ENCODE data around the gene ZNF263.
A peak's percentile ranks its signal among the peaks of the same experiment; 100 is the strongest.

ZNF263 gene

DNA sequence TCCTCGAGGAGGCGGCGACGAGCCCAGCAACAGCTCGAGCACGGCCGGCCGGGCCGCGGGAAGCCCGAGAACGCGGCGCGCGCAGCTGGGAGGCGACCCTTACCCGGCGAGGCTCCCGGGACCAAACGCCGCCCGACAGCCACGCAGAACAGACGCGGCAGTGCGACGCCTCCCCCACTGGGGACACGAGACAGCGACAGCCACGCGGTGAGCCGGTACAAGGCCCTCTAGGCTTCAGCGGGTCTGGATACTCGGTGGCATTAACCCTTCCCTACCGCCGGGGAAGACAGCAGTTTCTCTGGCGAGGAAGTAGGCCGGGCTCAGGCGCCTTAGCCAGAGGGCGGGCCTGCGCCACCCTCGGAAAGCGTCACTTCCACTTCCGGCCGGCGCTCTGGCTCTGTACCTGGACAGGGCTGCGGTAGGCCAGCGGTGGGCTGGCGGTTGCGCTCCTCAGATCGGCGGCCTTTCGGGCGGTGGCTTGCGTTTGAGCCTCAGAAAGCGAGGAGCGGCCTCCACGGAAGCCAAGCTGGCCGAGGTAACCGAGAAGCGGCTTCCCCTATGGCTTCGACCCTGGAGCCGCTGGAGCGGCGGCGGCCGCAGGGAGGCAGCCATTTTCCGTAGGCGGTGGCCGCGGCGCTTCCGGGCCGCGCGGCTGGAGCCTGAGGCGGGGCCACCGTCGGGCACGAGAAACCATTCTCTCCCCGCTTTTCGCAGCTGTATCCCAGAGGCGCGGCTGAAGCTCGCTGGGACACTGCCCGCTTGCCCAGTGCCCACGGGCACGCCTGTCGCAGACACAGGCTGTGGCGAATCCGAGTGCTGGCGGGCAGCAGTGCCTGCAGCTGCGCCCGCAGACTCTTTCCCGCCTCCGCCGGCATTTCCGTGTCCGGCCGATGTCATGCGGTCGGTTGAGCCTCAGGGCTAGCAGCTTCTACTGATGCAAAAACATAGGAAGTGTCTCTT is 22.1 kb downstream of the ZNF263 start, which contains the start of the genes TIGD7 and ZNF75A:
TIGD7 (minus strand) TSS at position 322 of the 960 bp plus-strand sequence. CDS start 4,816 bp downstream, outside the sequence.
ZNF75A (plus strand) TSS at position 389 of the 960 bp plus-strand sequence. CDS start 2,932 bp downstream, outside the sequence.
- H3K36me3 ChIP-seq (ENCODE audit: control insufficient read depth in 2 of 2, insufficient read depth in 1 of 2, low read length in 2 of 2), result peaks cover 20 to 49% of the 10 kb centered on the region in 2 experiments; a peak in 2 of 3 replicates
- ChIA-PET CTCF (interaction anchor here (0.7 kb wide), 1 partner anchor 98 kb away, joined by 3 read pairs; no protein-coding TSS in a partner anchor), POLR2A (interaction anchor here (0.9 to 3.4 kb wide), 3 partner anchors 9 to 139 kb away, joined by 3 to 21 read pairs (median 4); partner anchors contain the start of gene ZNF263)
- no peaks in the 10 kb centered on the region for H3K4me1 ChIP-seq (ENCODE audit: control insufficient read depth, insufficient read depth, low read length)
- peak within 1 kb of the TSS; percentile 77 for H3K4me3 ChIP-seq (ENCODE audit: low read depth, low read length)
- peak within 1 kb of the TSS; percentile 64 for H3K27ac ChIP-seq (ENCODE audit: extremely low read depth, low read depth, low read length)
- no peaks in the 10 kb centered on the region; the same call in 1 of the 2 replicates for H3K9me3 ChIP-seq (ENCODE audit: control insufficient read depth, insufficient read depth, low read depth, low read length)
- TF ChIP-seq HOXC10 (CRISPR knock-in tag; IDR thresholded peaks at IDR 0.05), result no peak
- peak; percentile 59; the same call in 1 of the 2 replicates for TF ChIP-seq ZNF2 (tag by site-specific recombination; IDR thresholded peaks at IDR 0.05)
- TF ChIP-seq, protein P1, sequence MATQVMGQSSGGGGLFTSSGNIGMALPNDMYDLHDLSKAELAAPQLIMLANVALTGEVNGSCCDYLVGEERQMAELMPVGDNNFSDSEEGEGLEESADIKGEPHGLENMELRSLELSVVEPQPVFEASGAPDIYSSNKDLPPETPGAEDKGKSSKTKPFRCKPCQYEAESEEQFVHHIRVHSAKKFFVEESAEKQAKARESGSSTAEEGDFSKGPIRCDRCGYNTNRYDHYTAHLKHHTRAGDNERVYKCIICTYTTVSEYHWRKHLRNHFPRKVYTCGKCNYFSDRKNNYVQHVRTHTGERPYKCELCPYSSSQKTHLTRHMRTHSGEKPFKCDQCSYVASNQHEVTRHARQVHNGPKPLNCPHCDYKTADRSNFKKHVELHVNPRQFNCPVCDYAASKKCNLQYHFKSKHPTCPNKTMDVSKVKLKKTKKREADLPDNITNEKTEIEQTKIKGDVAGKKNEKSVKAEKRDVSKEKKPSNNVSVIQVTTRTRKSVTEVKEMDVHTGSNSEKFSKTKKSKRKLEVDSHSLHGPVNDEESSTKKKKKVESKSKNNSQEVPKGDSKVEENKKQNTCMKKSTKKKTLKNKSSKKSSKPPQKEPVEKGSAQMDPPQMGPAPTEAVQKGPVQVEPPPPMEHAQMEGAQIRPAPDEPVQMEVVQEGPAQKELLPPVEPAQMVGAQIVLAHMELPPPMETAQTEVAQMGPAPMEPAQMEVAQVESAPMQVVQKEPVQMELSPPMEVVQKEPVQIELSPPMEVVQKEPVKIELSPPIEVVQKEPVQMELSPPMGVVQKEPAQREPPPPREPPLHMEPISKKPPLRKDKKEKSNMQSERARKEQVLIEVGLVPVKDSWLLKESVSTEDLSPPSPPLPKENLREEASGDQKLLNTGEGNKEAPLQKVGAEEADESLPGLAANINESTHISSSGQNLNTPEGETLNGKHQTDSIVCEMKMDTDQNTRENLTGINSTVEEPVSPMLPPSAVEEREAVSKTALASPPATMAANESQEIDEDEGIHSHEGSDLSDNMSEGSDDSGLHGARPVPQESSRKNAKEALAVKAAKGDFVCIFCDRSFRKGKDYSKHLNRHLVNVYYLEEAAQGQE (tag by site-specific recombination; IDR thresholded peaks at IDR 0.05), result 0 out of 2 replicates have a peak, but pooled peaks have one; percentile 14
- TF ChIP-seq IKZF3 (tag by site-specific recombination; IDR thresholded peaks at IDR 0.05), result 0 out of 2 replicates have a peak, but pooled peaks have one; percentile 20
- no peak for TF ChIP-seq ZNF558 (tag by site-specific recombination; IDR thresholded peaks at IDR 0.05)
- TF ChIP-seq, protein P2, sequence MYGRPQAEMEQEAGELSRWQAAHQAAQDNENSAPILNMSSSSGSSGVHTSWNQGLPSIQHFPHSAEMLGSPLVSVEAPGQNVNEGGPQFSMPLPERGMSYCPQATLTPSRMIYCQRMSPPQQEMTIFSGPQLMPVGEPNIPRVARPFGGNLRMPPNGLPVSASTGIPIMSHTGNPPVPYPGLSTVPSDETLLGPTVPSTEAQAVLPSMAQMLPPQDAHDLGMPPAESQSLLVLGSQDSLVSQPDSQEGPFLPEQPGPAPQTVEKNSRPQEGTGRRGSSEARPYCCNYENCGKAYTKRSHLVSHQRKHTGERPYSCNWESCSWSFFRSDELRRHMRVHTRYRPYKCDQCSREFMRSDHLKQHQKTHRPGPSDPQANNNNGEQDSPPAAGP (tag by site-specific recombination; IDR thresholded peaks at IDR 0.05), result 0 out of 2 replicates have a peak, but pooled peaks have one; percentile 33
- no peak; the same call in 1 of the 2 replicates for TF ChIP-seq KLF1 (tag by site-specific recombination; IDR thresholded peaks at IDR 0.05)
- no peak for TF ChIP-seq ZNF133 (tag by site-specific recombination; IDR thresholded peaks at IDR 0.05)
- TF ChIP-seq ZNF670 (tag by site-specific recombination; IDR thresholded peaks at IDR 0.05; ENCODE audit: low read depth), result no peak
- no peak for TF ChIP-seq ZNF184 (tag by site-specific recombination; IDR thresholded peaks at IDR 0.05)
- peak; percentile 33; the same call in 1 of the 2 replicates for TF ChIP-seq SCRT2 (tag by site-specific recombination; IDR thresholded peaks at IDR 0.05)
- TF ChIP-seq ZXDB (tag by site-specific recombination; IDR thresholded peaks at IDR 0.05), result peak; percentile 81
- no peak for TF ChIP-seq ZNF530 (tag by site-specific recombination; IDR thresholded peaks at IDR 0.05; ENCODE audit: low read depth)
- no peak for TF ChIP-seq ZNF423 (tag by site-specific recombination; IDR thresholded peaks at IDR 0.05)
- no peak for TF ChIP-seq ZNF169 (tag by site-specific recombination; IDR thresholded peaks at IDR 0.05)
- TF ChIP-seq, protein P3, sequence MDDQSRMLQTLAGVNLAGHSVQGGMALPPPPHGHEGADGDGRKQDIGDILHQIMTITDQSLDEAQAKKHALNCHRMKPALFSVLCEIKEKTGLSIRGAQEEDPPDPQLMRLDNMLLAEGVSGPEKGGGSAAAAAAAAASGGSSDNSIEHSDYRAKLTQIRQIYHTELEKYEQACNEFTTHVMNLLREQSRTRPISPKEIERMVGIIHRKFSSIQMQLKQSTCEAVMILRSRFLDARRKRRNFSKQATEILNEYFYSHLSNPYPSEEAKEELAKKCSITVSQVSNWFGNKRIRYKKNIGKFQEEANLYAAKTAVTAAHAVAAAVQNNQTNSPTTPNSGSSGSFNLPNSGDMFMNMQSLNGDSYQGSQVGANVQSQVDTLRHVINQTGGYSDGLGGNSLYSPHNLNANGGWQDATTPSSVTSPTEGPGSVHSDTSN (CRISPR knock-in tag; IDR thresholded peaks at IDR 0.05), result 0 out of 2 replicates have a peak, but pooled peaks have one; percentile 53
- TF ChIP-seq ZNF155 (tag by site-specific recombination; IDR thresholded peaks at IDR 0.05), result no peak
- TF ChIP-seq ZNF138 (tag by site-specific recombination; IDR thresholded peaks at IDR 0.05; ENCODE audit: borderline replicate concordance), result no peak
- TF ChIP-seq MEIS1 (CRISPR knock-in tag; IDR thresholded peaks at IDR 0.05; ENCODE audit: borderline replicate concordance), result no peak
- TF ChIP-seq ZNF10 (tag by site-specific recombination; IDR thresholded peaks at IDR 0.05), result no peak
- TF ChIP-seq OVOL3 (tag by site-specific recombination; IDR thresholded peaks at IDR 0.05), result 0 out of 2 replicates have a peak, but pooled peaks have one; percentile 47
- TF ChIP-seq ZNF792 (tag by site-specific recombination; IDR thresholded peaks at IDR 0.05), result no peak
- no peak; the same call in 1 of the 2 replicates for TF ChIP-seq ZNF660 (tag by site-specific recombination; IDR thresholded peaks at IDR 0.05)
- peak; percentile 27; the same call in 1 of the 2 replicates for TF ChIP-seq ELK4 (IDR thresholded peaks at IDR 0.05; ENCODE audit: borderline replicate concordance, low read depth, low read length)
- TF ChIP-seq ZNF610 (tag by site-specific recombination; IDR thresholded peaks at IDR 0.05; ENCODE audit: borderline replicate concordance), result peak; percentile 89

Measured in HEK293 (cell line).